Measurements from ENCODE around the gene MAPT. TPM values are rescaled to one million over a fixed set of nuclear protein-coding genes. Genes with fewer than 3 reads are reported as not detected.

MAPT gene
- total and polyA plus RNA-seq, 2 of the 4 experiments (the other 2 are of a cell fraction) = 0.18 to 0.19 TPM

DNA sequence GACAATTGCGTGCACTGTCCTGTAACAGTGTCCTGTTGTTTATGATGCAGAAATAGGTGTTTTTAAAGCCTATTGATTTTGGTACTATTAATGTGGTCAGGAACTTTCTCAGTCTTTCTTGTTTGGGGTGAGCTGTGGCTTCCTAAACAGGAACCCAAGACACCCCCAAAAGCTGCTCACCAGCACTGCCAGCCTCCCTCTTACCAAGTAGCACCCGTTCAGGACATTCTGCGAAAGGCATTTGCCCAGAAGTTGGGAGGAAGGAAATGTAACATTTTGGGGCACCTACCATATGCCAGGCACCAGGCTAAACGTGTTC lies 83.1 kb downstream of the MAPT start:
- H3K9ac ChIP-seq (ENCODE audit: low read depth, low read length) = no peak overlapping the region
- WGBS, 2 experiments (ENCODE audit: extremely low coverage in 2 of 2, insufficient read length in 1 of 2) = no CpG with 5 or more reads among the region's 4 CpGs
- H2AFZ ChIP-seq (replicated peaks; ENCODE audit: low read length, poor library complexity) = no peak overlapping the region
- no TSS peak for BruUV-seq (replicated peaks)
- H2BK120ac ChIP-seq (ENCODE audit: low read depth, low read length) = no peak overlapping the region
- peaks cover 42% of the 10 kb centered on the region for H3K27me3 ChIP-seq (ENCODE audit: control insufficient read depth, insufficient read depth, low read length)
- H4K20me1 ChIP-seq (ENCODE audit: insufficient read depth, low read length) = no peaks in the 10 kb centered on the region
- no peaks in the 10 kb centered on the region for H3K79me1 ChIP-seq (ENCODE audit: low read depth in 1 of 2, low read length in 2 of 2)
- no peaks in the 10 kb centered on the region for H3K9me1 ChIP-seq (ENCODE audit: insufficient read depth, low read length)
- no peak overlapping the region for H2BK15ac ChIP-seq (ENCODE audit: low read depth, low read length)
- no peak overlapping the region for H2BK5ac ChIP-seq (ENCODE audit: low read depth, low read length, poor library complexity, severe bottlenecking)
- no peaks in the 10 kb centered on the region for H3K4me1 ChIP-seq (ENCODE audit: control insufficient read depth, insufficient read depth, low read length)
- H3K9me3 ChIP-seq (ENCODE audit: control insufficient read depth, insufficient read depth, low read length) = 0 out of 2 replicates have a peak, but pooled peaks cover 2% of the 10 kb centered on the region
- no peak overlapping the region for H3K18ac ChIP-seq (ENCODE audit: low read depth, low read length)
- H2BK20ac ChIP-seq (ENCODE audit: low read depth, low read length) = no peak overlapping the region
- ChIA-PET CTCF (no interaction called here), POLR2A (ENCODE audit: unreplicated experiment) (no interaction called here)
- in situ Hi-C loops (cut with MboI; ENCODE audit: low sequenced_read_pairs) = no loop called here
- no peak overlapping the region for H4K8ac ChIP-seq (ENCODE audit: low read depth in 2 of 2, low read length in 2 of 2)
- no peak overlapping the region for H3K4ac ChIP-seq (ENCODE audit: low read depth, low read length)
- no peak overlapping the region for H2AK5ac ChIP-seq (ENCODE audit: low read depth, low read length)
- no peak overlapping the region for H3K27ac ChIP-seq (ENCODE audit: insufficient read depth, low read length)
- no peak overlapping the region for H3K4me2 ChIP-seq (ENCODE audit: low read depth, low read length)
- dilution Hi-C loops (cut with HindIII; ENCODE audit: low sequenced_read_pairs, unreplicated experiment) = no loop called here
- no peak overlapping the region for H3K56ac ChIP-seq (ENCODE audit: extremely low read depth, insufficient read depth, low read length)
- H3K14ac ChIP-seq (replicated peaks; ENCODE audit: low read depth, low read length) = no peak overlapping the region
- no peak for ATAC-seq (ENCODE audit: low read depth)
- no peaks in the 10 kb centered on the region for H3K36me3 ChIP-seq (ENCODE audit: control insufficient read depth, insufficient read depth, low read length)
- no peak for DNase-seq
- H4K5ac ChIP-seq (ENCODE audit: low read depth, low read length) = no peak overlapping the region
- intact Hi-C loops (cut with micrococcal nuclease) = no loop called here
- no peak overlapping the region for H3K4me3 ChIP-seq (ENCODE audit: insufficient read depth, low read depth, low read length)
- no peak overlapping the region for H2AK9ac ChIP-seq (replicated peaks; ENCODE audit: low read depth, low read length, poor library complexity)
- H4K91ac ChIP-seq (ENCODE audit: insufficient read depth, low read depth, low read length) = no peak overlapping the region
- no peak overlapping the region for H3K23ac ChIP-seq (ENCODE audit: low read depth, low read length)
- TF ChIP-seq RFX5 (IDR thresholded peaks at IDR 0.05; ENCODE audit: low read depth, low read length) = no peak
- TF ChIP-seq FOS (IDR thresholded peaks at IDR 0.05; ENCODE audit: low read depth, low read length) = no peak
- TF ChIP-seq, protein P1, sequence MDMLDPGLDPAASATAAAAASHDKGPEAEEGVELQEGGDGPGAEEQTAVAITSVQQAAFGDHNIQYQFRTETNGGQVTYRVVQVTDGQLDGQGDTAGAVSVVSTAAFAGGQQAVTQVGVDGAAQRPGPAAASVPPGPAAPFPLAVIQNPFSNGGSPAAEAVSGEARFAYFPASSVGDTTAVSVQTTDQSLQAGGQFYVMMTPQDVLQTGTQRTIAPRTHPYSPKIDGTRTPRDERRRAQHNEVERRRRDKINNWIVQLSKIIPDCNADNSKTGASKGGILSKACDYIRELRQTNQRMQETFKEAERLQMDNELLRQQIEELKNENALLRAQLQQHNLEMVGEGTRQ (IDR thresholded peaks at IDR 0.05; ENCODE audit: low read depth, low read length) = no peak
- TF ChIP-seq RAD21 (IDR thresholded peaks at IDR 0.05; ENCODE audit: low read length) = no peak
- no peak for TF ChIP-seq CEBPB (IDR thresholded peaks at IDR 0.05; ENCODE audit: low read depth, low read length)
- TF ChIP-seq BHLHE40 (IDR thresholded peaks at IDR 0.05; ENCODE audit: low read depth, low read length) = no peak
- no peak for TF ChIP-seq MAZ (IDR thresholded peaks at IDR 0.05; ENCODE audit: borderline replicate concordance, low read depth, low read length)
- no peak for TF ChIP-seq NFE2L2 (IDR thresholded peaks at IDR 0.05; ENCODE audit: low read depth, low read length)
- TF ChIP-seq RCOR1 (IDR thresholded peaks at IDR 0.05; ENCODE audit: insufficient replicate concordance, low read length) = no peak
- TF ChIP-seq SMC3 (IDR thresholded peaks at IDR 0.05; ENCODE audit: low read depth, low read length) = no peak
- no peak for TF ChIP-seq CHD1 (IDR thresholded peaks at IDR 0.05; ENCODE audit: low read depth, low read length)
- no peak for TF ChIP-seq POLR2A (IDR thresholded peaks at IDR 0.05; ENCODE audit: low read depth, low read length)
- TF ChIP-seq MAFK (IDR thresholded peaks at IDR 0.05; ENCODE audit: low read depth, low read length) = no peak
- no peak for TF ChIP-seq MXI1 (IDR thresholded peaks at IDR 0.05; ENCODE audit: borderline replicate concordance, low read depth, low read length)
- TF ChIP-seq, protein P2, sequence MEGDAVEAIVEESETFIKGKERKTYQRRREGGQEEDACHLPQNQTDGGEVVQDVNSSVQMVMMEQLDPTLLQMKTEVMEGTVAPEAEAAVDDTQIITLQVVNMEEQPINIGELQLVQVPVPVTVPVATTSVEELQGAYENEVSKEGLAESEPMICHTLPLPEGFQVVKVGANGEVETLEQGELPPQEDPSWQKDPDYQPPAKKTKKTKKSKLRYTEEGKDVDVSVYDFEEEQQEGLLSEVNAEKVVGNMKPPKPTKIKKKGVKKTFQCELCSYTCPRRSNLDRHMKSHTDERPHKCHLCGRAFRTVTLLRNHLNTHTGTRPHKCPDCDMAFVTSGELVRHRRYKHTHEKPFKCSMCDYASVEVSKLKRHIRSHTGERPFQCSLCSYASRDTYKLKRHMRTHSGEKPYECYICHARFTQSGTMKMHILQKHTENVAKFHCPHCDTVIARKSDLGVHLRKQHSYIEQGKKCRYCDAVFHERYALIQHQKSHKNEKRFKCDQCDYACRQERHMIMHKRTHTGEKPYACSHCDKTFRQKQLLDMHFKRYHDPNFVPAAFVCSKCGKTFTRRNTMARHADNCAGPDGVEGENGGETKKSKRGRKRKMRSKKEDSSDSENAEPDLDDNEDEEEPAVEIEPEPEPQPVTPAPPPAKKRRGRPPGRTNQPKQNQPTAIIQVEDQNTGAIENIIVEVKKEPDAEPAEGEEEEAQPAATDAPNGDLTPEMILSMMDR (conservative IDR thresholded peaks at IDR 0.05; ENCODE audit: low read depth, low read length) = no peak
- TF ChIP-seq, protein P3, sequence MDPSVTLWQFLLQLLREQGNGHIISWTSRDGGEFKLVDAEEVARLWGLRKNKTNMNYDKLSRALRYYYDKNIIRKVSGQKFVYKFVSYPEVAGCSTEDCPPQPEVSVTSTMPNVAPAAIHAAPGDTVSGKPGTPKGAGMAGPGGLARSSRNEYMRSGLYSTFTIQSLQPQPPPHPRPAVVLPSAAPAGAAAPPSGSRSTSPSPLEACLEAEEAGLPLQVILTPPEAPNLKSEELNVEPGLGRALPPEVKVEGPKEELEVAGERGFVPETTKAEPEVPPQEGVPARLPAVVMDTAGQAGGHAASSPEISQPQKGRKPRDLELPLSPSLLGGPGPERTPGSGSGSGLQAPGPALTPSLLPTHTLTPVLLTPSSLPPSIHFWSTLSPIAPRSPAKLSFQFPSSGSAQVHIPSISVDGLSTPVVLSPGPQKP (IDR thresholded peaks at IDR 0.05; ENCODE audit: borderline replicate concordance, low read depth, low read length) = no peak

Data from IMR-90 (cell line).